GM18520 (cell line): ENCODE data around the gene TOR2A.
"Not testable (repeated sequence)": the region's sequence is repeated elsewhere in the genome, so short reads cannot be mapped to it uniquely, and the experiment has no call there.

Source experiments
- ATAC-seq: cut with Tn5 transposase; IDR thresholded peaks from one replicate; pipeline ENCODE4 v1.9.1; 2021; ENCODE audit not compliant: unreplicated experiment

TOR2A gene

DNA sequence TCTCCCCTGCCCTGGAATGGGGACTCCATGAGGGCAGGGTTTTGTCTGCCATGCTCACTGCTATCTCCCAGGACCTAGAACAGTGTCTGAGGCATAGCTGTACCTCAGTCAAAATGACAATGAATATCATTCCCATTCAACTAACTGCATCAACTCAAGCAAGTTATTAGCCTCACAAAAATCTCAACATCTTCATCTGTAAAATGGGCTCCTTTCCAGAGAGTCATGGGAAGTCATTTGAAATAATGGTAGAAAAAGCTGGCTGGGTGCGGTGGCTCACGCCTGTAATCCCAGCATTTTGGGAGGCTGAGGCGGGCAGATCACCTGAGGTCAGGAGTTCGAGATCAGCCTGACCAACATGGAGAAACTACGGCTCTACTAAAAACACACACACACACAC, 34.0 kb upstream of the TOR2A start:
- no peak for ATAC-seq

DNA sequence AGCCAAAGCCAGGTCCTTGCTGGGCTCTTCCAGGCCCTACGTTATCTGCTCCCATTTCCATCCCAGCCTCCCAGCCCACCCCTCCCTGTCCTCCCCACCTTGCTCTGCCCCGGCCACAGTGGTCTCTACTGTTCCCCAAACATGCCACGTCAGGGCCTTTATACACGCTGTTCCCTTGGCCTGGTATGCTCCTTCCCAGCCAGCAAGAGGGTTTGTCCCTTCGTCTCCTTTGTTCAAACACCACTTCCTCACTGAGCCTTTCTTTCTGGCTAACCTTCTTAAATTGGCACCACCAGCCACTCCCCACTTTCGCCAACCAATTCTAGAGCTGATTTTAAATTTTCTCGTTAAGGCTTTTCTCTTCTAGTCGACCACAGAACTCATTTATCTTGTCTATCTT, 33.6 kb upstream of the TOR2A start:
- ATAC-seq = no peak

DNA sequence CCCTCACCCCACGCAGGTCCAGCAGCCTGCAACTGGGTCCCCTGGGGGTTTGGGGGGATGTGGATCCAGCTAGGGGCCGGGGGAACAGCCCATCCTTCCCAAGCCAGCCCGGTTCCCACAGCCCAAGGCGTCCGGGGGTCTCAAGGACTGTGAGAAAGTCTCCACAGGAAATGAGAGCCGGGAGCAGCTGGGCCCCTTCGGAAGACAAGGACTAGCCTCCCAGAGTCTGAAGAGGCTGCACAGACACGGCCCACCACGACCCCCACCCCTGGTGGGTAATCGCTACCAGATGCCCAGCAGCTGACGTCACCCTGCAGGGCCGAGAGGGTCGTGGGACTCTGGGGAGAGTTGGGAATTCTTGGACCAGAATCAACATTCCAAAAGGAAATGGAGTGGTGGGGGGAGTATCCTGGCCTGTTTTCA, 32.8 kb upstream of the TOR2A start:
- no peak for ATAC-seq

DNA sequence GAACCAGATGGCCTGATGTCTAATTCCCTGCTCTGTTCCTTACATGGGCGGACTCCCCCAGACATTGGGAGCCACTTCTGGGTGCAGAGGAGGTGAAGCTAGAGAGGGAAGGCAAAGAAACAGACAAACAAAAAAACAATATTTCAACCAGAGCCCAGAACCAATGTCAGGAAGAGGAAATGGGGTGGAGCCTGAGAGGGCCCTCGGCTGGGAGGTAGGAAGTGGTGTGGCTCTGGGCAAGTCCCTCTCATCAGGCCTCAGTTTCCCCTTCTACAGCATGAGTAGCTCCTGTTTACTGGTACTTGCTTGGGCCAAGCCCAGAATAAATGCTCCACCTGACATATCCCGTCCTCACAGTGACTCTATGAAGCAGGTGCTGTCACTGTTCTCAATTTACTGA, 32.3 kb upstream of the TOR2A start:
- ATAC-seq = no peak

DNA sequence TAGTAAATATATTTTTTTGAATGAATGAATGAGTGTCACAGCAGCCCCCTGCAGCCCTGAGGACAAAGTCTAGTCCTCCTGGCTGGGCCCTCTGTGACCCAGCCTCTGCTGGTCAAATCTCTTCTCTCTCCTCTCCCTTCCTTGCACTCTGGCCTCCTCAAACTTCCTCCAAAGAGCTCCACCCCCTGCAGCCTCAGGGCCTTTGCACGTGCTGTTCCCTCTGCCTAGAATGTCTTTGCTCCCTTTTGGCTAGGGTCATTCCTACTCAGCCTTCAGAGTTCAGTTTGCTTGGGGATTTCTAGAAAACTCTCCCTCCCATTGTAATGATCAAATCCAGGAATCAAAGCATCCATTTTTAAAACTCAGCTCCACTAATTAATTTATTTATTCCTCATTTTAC, 30.3 kb upstream of the TOR2A start:
- ATAC-seq = no peak

DNA sequence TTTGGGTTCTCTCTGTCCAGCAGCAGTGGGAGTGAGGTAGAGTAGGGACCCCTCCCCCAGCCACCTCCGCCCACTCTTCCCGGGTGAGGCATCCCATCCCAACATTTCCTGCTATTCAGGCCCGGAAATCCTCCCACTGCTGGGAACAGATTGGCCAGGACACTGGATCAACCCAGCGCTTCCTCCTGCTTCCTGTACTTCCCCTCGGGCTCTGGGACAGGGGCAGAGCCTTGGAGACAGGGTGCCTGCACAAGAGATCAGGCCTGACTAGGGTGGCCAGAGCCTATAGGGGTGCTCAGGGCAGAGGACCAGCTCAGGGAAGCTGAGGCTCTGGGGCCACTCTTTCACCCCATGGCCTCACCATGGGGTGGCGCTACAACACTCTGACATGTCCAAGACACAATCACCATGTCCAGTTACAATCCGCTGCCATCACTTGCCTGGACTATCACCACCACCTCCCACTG, 28.9 kb upstream of the TOR2A start:
- ATAC-seq = no peak

DNA sequence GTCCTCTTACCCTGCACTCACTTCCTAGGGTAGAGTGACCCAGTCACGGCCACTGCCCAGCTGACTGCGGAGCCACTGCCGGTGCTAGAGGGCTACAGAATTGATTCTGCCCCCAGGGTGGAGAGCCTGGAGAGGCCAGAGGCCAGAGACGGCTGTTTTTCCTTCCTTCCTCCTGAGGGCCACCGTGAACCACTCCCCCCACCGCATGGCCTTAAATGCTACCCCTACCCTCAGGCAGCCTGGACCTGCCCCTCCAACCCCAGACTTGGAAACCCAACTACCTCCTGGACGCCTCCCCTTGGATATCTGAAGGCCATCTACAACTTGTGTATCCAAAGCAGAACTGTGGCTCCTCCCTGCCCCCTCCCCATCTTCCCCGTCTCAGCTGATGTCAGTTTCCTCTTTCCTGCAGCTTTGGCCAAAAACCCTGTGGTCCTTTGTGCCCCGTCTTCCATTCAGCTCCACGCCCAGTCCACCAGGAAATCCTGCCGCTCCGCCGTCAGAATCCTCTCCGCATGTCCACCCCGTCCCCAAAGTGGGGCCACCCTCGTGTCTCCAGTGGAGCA, 27.1 kb upstream of the TOR2A start:
- ATAC-seq = no peak

DNA sequence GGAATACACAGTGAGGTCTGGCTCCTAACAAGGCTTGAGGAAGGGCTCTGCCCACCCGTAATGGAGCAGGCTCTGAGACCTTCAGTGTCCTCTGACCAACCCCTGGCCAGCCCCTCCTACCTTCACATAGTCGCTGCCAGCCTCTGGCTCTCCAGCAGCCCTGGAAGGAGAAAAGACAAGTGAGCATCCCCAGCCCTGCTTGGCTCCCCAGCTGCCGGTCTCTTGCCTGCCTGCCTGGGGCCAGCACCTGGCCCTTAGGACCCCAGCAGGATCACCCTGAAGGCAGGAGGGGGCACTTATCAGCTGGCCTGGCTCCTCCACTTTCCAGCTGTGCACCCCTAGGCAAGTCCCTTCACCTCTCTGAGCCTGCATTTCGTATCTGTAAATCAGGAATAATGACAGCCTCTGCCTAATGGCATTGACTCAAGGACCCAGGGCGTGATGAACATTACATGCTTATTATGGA, 26.4 kb upstream of the TOR2A start:
- no peak for ATAC-seq

DNA sequence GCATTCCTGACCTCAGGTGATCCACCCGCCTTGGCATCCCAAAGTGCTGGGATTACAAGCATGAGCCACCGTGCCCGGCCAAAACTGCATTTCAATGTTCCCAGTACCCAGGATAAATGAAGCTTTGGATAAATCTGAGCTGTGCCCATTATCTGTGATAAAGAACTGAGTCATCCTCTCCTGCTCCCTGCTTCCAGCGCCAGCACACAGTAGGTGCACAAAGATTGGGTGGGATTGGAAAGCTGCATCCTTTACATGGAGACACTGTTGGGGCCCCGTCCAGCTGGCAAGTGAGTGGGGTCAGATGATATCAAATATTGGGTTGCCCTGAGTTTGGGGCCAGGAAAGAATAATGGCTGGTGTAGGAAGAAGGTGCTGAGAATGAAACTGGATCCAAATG, 26.0 kb upstream of the TOR2A start:
- ATAC-seq = no peak

DNA sequence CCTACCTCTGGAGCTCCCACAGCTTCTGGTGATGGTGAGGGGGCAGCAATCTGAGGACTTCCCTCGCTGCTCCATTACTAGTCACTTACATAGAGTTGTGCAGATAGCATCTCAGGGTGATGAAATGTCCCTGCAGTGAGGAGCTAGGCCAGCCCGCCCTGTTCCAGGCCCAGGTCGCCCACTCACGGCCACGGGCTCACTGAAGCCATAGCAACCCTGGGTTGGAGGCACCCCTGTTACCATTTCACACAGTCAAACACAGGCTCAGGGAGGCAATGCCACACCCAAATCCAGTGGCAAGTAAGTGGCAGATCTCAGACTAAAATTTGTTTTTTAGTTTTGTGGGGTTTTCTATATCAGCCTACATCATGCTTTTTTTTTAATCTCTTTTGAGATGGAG, 23.7 kb upstream of the TOR2A start:
- no peak for ATAC-seq

DNA sequence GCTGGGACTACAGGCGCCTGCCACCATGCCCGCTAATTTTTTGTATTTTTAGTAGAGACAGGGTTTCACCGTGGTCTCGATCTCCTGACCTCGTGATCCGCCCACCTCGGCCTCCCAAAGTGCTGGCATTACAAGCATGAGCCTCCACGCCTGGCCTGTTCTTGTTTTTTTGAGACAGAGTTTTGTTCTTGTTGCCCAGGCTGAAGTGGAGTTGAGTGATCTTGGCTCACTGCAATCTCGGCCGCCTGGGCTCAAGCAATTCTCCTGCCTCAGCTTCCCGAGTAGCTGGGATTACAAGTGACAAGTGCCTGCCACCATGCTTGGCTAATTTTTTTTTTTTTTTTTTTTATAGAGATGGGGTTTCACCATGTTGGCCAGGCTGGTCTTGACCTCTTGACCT, 21.7 kb upstream of the TOR2A start:
- not testable (repeated sequence) for ATAC-seq

DNA sequence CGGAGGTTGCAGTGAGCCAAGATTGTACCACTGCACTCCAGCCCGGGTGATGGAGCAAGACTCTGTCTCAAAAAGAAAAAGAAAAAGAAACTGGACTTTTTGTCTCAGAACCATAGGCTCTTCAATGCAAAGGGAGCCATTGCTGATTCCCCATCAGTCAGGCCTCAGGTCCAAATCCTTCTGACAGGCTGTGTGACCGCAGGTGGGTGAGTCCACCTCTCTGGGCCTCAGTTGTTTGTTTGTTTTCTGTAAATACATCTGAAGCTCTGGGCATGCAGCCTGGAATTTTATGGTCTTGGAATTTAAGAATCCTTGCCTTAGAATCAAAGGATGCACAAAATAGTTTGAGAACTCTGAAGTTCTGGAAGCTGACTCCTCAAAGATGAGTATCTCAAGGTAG, 21.1 kb upstream of the TOR2A start:
- no peak for ATAC-seq

DNA sequence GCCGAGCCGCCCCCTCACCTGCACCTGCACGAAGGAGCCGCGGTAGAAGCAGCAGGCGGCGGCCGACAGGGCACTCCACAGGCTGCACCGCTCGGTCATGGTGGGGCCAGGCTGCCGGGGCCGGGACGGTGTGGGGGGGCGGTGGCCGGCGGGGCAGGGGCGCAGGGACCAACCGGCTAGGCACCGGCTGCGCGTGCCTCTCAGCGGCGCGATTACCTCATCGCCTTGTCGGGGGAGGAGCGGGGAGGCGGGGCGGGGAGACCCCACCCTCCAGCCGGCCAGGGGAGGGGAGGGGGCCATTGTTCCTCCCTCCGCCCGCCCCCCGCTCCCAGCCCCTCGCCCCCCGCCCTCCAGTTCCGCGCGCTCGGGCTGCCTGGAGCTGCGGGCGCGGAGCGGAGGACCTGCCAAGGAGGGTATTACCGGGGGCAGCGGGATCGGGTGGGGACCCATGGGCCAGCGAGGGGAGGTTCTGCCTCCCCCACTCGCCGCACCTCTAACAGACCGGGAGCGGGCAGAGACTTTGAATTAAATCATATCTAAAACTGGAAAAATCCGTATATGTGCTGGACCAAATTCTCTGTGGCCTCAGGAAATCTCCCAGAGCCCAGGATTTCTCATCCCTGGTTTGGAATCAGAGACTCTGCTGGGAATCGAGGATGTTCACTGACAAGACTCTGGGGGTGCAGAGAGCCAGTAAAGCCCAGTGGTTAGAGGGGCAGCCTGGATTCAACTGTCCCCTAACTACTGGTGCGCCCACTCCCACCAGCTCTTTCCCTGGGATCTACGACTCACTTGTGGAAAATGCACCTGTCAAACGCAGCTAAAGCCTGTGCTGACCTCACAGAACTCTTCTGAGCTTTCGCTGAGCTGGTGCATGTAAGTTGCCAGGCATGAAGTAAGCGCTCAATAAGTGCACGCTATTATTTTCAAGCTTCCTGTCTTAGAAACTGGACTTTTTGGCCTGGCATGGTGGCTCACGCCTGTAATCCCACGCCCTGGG, 20.3 kb upstream of the TOR2A start:
- ATAC-seq = no peak

DNA sequence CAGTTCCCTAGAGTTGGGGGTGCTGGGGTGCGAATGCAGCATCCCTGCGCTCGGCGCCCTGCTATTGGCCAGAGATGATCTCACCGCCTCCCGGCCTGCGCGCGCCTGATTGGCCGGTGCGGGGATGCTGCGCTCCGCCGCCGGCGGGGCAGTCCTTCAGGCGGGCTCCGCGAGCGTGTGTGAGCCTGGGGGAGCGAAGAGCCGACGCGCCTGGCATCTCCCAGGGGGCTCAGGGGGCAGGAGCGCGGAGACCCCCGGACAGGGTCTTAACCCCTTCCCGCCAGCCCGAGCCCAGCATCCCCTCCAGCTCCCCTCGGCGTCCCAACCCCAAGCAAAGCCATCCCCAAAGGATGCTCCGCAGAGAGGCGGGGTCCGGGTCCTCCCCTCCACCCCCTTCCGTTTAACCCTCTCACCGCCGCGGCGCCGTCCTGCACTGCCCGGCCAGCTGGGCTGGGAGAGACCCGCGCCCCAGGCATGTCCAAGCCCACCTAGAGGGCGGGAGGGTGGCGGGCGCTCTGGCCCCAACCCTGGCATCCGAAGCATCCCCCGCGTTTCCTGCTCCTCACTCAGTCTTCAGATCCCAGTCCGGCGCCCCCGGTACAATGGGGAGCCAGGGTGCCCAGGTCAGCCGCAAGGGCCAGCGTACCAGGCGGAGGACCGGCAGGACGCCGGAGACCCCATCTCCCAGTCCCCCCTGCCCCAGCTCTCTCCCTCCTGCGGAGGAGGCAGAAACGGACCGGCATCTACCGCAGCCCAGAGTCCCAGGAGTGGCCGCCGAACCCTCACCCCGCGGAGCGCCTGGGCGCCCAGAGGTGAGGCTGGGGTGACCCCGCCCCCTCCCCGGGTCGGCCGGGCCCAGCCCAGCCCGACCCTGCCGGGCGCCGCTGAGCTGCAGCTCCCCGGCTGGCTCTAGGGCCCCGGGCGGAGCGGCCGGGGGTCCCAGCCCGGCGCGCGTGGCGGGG, 19.3 kb upstream of the TOR2A start:
- ATAC-seq = no peak

DNA sequence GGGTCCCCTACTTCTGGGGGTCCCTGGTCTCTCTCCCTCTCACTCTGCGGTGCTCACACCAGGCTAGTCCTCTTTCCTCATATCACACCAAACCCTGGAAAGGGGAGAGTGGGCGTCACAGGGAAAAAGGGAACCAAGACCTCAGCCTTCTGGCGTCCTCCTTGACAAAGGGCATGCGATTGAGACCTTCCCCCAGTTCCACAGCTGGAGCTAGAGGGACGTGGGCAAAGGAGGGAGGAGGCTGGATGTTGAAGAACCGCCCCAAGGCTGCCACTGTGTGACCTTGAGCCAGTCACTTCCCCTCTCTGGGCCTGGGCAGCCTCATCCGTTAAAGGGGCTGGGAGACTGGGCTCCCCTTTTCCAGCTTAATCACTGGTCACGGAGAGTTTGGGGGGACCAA, 18.5 kb upstream of the TOR2A start:
- no peak for ATAC-seq

DNA sequence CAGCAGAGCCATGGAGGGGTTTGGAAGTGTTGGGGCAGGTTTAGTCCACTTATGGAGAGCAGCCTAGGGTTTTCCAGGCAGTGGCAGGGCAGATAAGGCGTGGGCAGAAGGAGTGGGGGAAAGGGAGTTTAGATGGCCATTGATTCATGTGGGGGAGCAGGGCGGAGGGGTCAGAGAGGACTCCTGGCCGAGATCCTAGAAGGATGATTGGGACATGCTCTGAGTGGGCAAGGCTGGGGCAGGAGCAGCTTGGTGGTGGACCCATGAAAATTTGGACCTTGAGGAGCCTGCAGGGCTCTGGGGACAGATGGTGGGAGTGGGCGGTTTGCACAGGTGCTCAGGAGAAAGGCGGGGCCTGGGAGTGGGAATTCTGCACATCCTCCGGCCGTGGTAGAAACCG, 18.1 kb upstream of the TOR2A start:
- no peak for ATAC-seq

DNA sequence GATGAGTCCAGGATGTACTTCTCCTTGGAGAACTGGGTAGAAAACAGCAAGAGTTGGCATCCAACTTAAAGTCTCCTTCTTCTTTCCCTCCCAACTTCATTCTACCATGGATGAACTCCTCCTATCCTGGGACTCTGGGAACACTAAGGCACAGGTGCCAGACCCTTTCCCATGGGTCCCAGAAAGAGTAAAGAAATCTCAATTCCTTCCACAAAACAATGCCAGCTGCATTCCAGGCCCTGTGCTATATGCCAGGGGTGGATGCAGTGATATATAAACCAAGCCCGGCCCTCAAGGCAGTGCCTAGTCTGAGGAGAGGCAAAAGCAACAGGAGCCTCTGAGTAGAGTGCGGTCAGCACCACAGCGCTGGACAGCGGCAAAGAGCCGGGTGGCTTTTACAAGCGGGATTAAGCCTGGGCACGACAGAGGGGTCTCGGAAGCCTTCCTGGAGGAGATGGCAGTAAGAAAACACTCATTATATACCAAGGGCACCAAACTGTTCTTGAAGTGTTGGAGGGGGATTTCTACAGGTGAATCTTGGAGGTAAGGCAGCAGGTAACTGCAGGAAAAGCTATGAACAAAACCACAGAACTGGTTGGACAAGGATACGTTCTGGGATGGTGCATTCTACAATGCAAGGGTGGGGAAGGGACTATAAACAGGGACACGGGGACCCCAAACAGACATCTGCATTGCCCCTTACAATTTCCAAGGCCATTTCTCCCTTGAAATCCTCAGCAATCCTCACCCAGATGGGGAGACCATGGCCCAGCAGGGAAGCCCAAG, 16.4 kb upstream of the TOR2A start:
- no peak for ATAC-seq

DNA sequence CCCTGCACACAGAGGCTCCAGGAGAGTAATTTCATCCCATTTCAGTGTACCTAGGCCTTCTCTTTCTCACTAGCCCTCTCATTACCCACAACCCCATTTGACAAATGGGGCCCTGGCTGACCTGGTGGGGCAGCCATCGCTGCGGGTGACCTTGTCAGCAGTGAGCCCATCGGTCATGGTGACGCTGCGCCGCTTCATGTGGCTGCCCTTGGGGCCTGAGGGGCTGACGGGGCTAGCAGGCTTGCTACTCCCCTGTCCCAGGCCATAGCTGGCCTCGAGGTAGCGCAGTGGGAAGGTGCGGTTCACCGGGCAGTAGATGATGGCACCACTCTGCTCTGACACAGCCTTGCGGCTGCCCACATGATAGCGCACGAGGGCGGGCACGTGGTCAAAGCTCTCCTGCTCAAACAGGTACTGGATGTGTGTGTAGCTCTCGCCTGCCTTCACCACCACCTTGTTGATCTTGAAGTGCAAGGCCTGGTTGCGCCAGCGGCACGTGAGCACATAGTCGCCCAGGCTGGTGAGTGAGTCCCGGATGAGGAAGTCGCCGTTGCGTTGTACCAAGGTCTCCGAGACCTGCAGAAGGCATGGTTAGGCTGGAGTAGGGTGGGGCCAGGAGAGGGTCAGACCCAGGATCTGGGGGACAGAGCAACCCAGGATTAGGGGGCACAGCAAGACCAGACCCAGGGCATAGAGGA, 14.1 kb upstream of the TOR2A start:
- ATAC-seq = no peak

DNA sequence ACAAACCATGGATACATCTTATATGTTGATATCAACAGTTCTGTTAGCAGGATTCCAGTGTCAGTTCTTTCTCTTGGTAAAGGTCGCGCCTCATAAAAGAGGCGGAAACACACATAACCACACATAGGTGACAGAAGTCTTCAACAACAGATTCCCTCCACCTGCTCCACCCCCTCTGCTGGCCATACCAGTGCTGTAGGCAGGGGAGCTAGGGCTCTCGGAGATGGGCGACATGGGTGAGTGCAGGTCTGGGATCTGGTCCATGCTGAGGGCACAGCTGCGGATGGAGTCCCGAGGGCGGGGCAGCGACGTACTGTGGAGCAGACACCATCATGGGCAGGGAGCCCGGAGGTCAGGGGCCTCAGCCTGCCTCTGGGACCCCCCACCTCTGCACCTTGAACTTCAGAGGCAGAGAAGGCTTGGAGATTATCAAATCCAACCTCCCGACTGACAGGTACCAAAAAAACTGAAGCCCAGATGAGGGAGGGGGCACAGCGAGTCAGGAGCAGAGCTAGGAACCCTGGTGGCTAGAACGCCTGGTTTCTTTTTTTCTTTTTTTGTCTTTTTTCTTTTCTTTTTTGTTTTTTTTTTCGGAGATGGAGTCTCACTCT, 12.0 kb upstream of the TOR2A start:
- no peak for ATAC-seq
